Measurements from ENCODE around the gene MSL3B.

The MSL3B gene

GRCh38 chr2:233854241-233854981 lies 13.8 kb downstream of the MSL3B start, which contains the start of gene HJURP:
TSS of gene HJURP (minus strand) at chr2:233854535. CDS start at chr2:233854500, 35 bp downstream.
- H3K4me2 ChIP-seq (replicated peaks; ENCODE audit: extremely low read depth, low read length, poor library complexity, severe bottlenecking), result peak within 1 kb of the TSS; percentile 100
- intact Hi-C loops (cut with micrococcal nuclease), result loop anchor here in 1 of 2 donors (10.0 kb wide), 1 partner anchor 640 kb away; the partner anchor contains the start of gene ARL4C
- H3K79me2 ChIP-seq (ENCODE audit: insufficient read depth, low read length), result peaks cover 51% of the 10 kb centered on the region
- peaks cover 12 to 18% of the 10 kb centered on the region in 2 donors for H3K36me3 ChIP-seq (replicated peaks in 1 of 2; ENCODE audit: control insufficient read depth in 1 of 2, insufficient read depth in 2 of 2, low read length in 2 of 2)
- H3K9ac ChIP-seq (ENCODE audit: insufficient read depth, low read length, poor library complexity, severe bottlenecking), result peak within 1 kb of the TSS; percentile 44
- Mint-ChIP-seq H3K27me3 (ENCODE audit: low read depth in 3 of 3) (peaks cover 0 to 4% (median 2%) of the 10 kb centered on the region in 3 donors), H3K4me1 (peaks cover 40% of the 10 kb centered on the region), H3K27ac (peak within 1 kb of the TSS; percentile 76 to 91 (median 82)), H3K36me3 (peaks cover 5 to 13% of the 10 kb centered on the region in 2 donors), H3K4me3 (peak within 1 kb of the TSS; percentile 95 to 98), H3K9me3 (no peaks in the 10 kb centered on the region)
- H4K20me1 ChIP-seq (ENCODE audit: insufficient read depth, low read length), result no peaks in the 10 kb centered on the region
- H2AFZ ChIP-seq (ENCODE audit: insufficient read depth, low read depth, low read length, poor library complexity, severe bottlenecking), result peak within 1 kb of the TSS; percentile 98
- peak within 1 kb of the TSS; percentile 51 to 95 (median 61) for H3K4me3 ChIP-seq (replicated peaks in 1 of 3; ENCODE audit: low read depth in 2 of 3, low read length in 3 of 3)
- H3K27ac ChIP-seq (ENCODE audit: low read depth in 1 of 2, low read length in 2 of 2), result peak within 1 kb of the TSS in 1 of 2 donors; percentile 67
- H3K9me3 ChIP-seq (replicated peaks in 1 of 2; ENCODE audit: control insufficient read depth in 1 of 2, insufficient read depth in 1 of 2, low read length in 2 of 2), result no peaks in the 10 kb centered on the region
- DNase-seq, result peak; percentile 89 to 94 (median 91)
- TF ChIP-seq, protein P1, sequence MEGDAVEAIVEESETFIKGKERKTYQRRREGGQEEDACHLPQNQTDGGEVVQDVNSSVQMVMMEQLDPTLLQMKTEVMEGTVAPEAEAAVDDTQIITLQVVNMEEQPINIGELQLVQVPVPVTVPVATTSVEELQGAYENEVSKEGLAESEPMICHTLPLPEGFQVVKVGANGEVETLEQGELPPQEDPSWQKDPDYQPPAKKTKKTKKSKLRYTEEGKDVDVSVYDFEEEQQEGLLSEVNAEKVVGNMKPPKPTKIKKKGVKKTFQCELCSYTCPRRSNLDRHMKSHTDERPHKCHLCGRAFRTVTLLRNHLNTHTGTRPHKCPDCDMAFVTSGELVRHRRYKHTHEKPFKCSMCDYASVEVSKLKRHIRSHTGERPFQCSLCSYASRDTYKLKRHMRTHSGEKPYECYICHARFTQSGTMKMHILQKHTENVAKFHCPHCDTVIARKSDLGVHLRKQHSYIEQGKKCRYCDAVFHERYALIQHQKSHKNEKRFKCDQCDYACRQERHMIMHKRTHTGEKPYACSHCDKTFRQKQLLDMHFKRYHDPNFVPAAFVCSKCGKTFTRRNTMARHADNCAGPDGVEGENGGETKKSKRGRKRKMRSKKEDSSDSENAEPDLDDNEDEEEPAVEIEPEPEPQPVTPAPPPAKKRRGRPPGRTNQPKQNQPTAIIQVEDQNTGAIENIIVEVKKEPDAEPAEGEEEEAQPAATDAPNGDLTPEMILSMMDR (IDR thresholded peaks at IDR 0.05), result no peak
- H3K27me3 ChIP-seq (ENCODE audit: control insufficient read depth in 2 of 2, insufficient read depth in 2 of 2, low read length in 2 of 2), result no peaks in the 10 kb centered on the region
- WGBS (ENCODE audit: insufficient coverage), result under 1% methylated on average over 52 of the region's 60 CpGs
- peaks cover 29 to 34% of the 10 kb centered on the region in 2 donors for H3K4me1 ChIP-seq (ENCODE audit: control insufficient read depth in 1 of 2, insufficient read depth in 2 of 2, low read length in 2 of 2)

DNA sequence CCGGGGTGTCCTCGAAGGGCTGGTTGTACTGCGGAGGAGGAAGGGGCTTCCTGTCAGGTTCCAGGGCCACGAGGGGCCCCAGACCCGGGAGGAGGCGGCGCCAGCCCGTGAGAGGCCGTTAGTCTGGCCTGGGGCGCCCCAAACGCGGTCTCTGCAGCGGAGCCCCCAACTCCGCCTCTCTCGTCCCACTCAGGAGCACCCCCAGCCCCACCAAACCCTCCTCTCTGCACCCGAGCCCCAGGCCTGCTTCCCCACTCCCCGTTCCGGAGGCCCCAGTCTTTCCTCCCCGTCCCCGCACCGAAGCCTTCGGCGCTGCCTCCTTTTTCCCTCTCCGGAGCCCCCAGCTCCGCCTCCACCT lies 14.3 kb downstream of the MSL3B start:
- Mint-ChIP-seq H3K36me3 (peaks cover 11 to 19% of the 10 kb centered on the region in 2 donors), H3K4me3 (peak overlapping the region; percentile 95 to 98), H3K27ac (peak overlapping the region in 2 of 7 donors; percentile 61 to 88), H3K4me1 (peaks cover 40% of the 10 kb centered on the region), H3K27me3 (ENCODE audit: low read depth in 3 of 3) (peaks cover 0 to 4% (median 2%) of the 10 kb centered on the region in 3 donors), H3K9me3 (no peaks in the 10 kb centered on the region)
- peak overlapping the region; percentile 43 for H3K9ac ChIP-seq (ENCODE audit: insufficient read depth, low read length, poor library complexity, severe bottlenecking)
- H3K4me3 ChIP-seq (replicated peaks in 1 of 3; ENCODE audit: low read depth in 2 of 3, low read length in 3 of 3), result peak overlapping the region; percentile 51 to 95 (median 61)
- no peak for DNase-seq
- H2AFZ ChIP-seq (ENCODE audit: insufficient read depth, low read depth, low read length, poor library complexity, severe bottlenecking), result peak overlapping the region; percentile 98
- 1% methylated on average over 25 of the region's 25 CpGs for WGBS (ENCODE audit: insufficient coverage)
- no peak overlapping the region for H3K27ac ChIP-seq (ENCODE audit: low read depth in 1 of 2, low read length in 2 of 2)
- H3K27me3 ChIP-seq (ENCODE audit: control insufficient read depth in 2 of 2, insufficient read depth in 2 of 2, low read length in 2 of 2), result no peaks in the 10 kb centered on the region
- H3K79me2 ChIP-seq (ENCODE audit: insufficient read depth, low read length), result peaks cover 56% of the 10 kb centered on the region
- H3K4me2 ChIP-seq (replicated peaks; ENCODE audit: extremely low read depth, low read length, poor library complexity, severe bottlenecking), result peak overlapping the region; percentile 100
- no peaks in the 10 kb centered on the region for H4K20me1 ChIP-seq (ENCODE audit: insufficient read depth, low read length)
- intact Hi-C loops (cut with micrococcal nuclease), result loop anchor here in 1 of 2 donors (10.0 kb wide), 1 partner anchor 641 kb away; the partner anchor contains the start of gene ARL4C
- no peaks in the 10 kb centered on the region for H3K9me3 ChIP-seq (replicated peaks in 1 of 2; ENCODE audit: control insufficient read depth in 1 of 2, insufficient read depth in 1 of 2, low read length in 2 of 2)
- TF ChIP-seq, protein P1 (IDR thresholded peaks at IDR 0.05), result no peak
- peaks cover 16 to 23% of the 10 kb centered on the region in 2 donors for H3K36me3 ChIP-seq (replicated peaks in 1 of 2; ENCODE audit: control insufficient read depth in 1 of 2, insufficient read depth in 2 of 2, low read length in 2 of 2)
- peaks cover 29 to 34% of the 10 kb centered on the region in 2 donors for H3K4me1 ChIP-seq (ENCODE audit: control insufficient read depth in 1 of 2, insufficient read depth in 2 of 2, low read length in 2 of 2)
